Hematopoietic multipotent progenitor cell (in vitro differentiated cells): ENCODE results near the gene ADSS1. TPM values are rescaled to one million over a fixed set of nuclear protein-coding genes. Genes with fewer than 3 reads are reported as not detected.

Experiments
- DNase-seq, 3 donors: peaks; one replicate each; pipeline ENCODE4 v3.0.0-alpha.2; 2011 to 2015; ENCODE audit warnings: low read depth in 2 of 3, low spot score in 2 of 3
- small RNA-seq: library from RNA; depleted of rRNA; stranded (forward); fragments of <200 nt; gene quantifications from one replicate; pipeline ENCODE3, GENCODE V24; 2012
- total RNA-seq: library from RNA; depleted of rRNA; stranded (reverse); fragments of >200 nt; gene quantifications from one replicate; pipeline ENCODE4 v1.2.3, GENCODE V29; 2012

The ADSS1 gene
- total RNA-seq, 1 donor: 3.8 TPM

DNA sequence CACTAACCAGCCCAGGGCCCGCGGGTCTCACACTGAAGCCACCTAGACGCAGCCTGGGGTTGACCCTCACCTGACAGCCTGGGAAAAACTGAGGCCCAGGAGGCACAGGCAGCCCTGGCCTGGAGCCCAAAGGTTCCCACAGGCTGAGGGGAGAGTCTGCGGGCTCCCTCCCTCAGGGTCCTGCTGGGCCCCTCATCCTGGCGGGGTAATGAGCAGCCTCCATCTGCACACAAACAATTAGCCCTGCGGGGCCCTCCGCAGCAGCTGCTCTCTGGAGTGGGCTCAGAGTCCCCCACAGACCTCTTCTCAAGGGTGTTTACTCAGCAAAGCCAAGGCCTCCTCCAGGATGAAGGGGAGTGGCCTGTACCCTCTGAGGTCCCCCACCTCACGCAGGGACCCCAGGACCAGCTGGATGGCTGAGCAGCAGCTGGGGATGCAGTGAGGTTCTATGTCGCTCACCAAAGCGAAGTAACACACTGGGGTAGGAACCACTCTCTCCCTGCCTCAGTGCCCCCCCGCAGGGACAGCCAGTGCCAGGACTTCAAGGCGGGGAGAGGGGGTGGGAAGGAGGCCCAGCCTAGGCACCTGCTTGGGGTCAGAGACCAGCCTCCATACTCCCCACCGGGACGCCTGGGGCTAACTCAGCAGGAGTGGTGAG, 64.3 kb downstream of the ADSS1 start:
- DNase-seq: no peak

DNA sequence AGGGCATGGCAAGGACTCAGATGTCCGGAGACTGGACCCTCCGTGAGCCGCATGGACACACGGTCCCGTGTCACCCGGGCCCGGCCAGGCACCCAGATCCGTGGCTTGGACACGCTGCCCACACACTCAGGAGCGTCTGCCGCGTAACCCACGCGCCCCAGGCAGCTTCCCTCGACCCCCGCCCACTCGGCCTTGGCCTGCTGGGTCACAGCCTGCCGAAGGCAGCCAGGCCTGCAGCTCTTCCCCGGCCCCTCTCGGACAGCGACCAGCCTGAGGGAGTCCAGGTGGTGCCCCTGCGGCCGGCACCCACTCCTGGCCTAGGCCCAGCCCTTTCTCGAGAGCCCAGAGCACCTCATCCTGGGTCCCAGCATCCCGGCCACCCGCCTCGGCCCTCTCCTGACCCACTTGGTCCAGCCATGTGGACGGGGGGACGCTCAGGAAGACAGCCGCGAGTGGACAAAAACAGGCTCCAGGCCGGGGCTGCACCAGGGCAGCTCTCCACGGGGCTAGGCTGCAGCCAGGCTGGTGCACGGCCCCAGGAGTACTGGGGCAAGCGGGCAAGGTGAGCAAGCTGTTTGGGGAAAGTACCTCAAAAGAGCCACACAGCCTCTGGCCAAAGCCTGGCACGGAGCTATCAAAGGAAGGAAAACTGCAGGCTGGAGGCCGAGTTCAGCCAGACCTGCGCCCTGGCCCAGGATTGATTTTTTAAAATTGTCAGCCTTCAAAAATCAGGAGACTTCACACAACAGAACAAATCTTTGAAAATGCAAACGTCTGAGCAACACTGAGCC, 65.0 kb downstream of the ADSS1 start:
- DNase-seq: no peak

DNA sequence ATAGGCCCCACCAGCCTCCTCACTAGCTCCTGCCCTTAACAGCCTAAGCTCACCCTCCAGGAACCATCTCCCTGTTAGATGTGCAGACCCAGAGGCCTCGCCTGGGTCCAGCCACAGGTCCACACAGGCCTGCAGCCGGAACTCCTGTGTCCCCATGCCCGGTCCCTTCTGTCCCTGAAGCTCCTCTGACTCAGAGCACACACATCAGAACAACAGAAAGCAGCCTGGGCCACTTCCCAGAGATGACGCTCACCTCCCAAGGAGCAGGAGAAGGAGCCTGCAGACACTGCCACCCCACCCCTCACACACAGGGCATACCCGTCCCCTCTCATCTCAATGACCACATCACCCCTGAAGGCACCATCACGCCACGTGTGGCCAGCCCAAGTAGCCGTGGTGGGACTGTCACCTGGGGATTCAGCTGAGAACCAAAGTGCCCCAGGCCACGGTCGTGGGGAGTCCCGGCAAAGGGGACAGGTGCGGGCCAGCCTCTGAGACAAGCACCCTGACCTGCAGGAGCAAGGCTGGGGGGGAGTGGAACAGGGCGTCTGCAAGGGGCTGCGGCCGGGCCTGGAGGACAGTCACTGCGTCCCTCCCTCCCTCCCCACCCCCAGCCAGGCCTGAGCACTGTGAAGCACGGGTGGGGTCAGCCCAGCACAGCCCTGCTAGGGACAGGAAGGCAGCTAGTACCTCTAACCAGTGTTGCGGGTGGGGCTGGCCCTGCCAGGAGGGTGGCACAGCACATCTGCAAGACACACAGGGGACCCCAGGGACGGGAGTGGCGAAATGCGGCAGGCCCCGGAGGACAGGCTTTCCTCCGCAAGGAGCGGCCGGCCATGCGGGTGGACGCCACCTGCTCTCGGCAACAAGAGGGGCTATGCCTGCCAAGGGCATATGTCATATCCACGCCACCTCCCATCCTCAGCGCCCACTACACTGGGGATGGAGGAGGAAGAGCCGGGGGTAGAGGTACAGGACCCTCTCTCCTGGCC, 66.0 kb downstream of the ADSS1 start:
- DNase-seq: no peak

DNA sequence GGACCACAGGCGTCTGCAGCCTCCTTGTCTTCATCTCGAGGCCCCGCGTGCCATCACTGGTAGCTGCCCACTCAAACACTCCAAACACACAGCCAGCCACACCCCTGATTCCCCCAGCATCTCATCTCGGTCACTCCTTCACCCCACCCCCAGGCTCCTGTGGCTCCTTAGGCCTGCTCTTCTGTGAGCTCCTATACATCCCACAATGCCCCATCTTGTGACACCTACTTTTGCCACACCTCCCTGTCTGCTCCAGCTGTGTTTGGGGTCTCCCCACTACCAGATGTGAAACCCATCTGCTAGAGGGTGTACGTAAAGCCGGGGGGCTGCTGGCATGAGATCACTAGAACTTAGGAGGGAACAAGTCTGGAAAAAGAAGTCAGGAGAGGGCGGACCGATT, 67.4 kb downstream of the ADSS1 start:
- no peak for DNase-seq

- no peak for DNase-seq
Measured at GRCh38 chr14:104792101-104792884, 68.3 kb downstream of the ADSS1 start.

- no peak for DNase-seq
Measured at GRCh38 chr14:104792945-104793702, 69.1 kb downstream of the ADSS1 start.

DNA sequence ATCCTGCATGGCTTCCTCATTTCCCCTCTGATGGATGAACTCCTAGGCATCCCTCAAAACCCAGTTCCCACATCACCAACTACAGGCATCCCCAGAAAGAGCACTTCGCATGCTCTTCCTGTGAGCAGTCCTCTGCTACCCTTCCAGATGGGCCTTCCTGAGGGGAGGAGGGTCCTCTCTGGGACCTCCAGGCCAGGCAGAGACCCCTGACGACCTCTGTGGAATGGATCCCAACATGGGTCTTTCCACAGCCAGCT, 69.6 kb downstream of the ADSS1 start:
- DNase-seq: no peak

DNA sequence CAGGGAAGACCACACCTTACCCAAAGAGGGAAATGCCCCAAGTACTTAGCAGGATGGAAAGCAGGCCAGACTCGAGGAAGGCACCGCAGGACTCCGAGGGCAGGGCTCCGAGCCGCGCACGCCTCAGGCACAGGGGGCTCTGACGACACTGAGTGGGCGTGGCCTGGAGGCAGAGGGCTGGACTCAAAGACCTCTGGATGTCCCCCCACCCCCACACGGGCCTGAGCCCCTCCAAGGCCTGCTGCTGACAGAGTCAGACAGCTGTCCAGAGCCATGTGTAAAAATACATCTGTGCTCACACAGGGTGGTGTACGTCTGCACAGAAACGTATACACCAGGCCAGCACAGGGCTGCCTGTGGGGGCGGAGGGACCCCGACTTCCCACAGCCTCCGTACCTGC, 70.1 kb downstream of the ADSS1 start:
- DNase-seq: no peak

DNA sequence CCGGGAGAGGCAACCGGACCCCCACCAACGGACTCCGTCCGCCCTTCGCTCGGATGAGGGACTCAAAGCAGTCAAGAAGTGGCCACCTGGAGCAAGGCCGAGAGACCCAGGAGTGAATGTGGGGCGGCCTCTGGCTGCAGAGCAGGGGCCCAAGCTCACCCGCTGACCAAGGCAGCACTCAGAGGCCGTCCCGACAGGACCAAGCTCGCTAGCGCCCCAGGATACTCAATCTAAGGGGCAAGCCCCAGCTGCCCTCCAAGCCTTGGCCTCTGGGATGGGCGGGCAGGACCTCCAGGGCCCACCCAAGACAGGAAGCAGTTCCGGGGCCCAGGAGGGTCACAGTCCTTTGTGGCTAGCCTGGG, 70.6 kb downstream of the ADSS1 start:
- no peak for DNase-seq

DNA sequence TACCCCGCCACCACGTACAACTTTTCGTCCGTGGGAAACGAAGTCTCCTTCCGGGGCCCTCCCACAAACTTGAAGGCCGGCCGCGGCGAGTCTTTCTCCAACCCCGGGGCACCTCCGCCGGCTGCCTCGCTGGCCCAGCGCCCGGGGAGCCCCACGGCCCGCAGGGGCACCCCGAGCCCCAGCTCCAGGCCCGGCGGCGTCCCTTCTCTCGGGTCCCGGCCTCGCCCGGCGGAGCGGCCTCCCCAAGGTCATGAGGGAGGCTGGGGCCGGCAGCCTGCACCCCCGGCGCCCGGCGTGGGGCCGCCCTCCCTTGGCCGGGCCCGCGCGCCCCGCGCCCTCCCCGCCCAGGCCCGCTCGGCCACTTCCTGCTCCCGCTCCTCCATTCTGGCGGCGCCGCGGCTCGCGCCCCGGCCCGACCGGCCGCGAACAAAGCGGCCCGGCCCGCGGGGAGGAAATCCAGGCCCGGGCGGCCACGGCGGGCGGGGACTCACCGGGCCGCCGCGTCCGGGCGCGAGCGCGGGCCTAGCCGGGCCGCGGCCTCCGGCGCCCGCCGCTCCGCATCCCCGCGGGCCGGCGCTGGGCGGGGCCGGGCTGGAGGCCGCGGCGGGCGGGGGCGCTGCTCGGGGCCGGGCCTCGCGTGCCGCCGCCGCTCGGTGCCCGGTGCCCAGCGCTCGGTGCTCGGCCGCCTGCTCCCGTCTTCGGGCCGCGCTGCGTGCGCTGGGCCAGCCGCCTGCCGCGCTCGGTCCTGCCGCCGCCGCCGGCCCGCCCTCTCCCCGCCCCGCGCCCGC, 71.2 kb downstream of the ADSS1 start, which contains the start of gene AKT1:
AKT1 (minus strand) TSS at position 756 of the 788 bp plus-strand sequence. CDS start 3,105 bp downstream, outside the sequence.
- no peak for DNase-seq

DNA sequence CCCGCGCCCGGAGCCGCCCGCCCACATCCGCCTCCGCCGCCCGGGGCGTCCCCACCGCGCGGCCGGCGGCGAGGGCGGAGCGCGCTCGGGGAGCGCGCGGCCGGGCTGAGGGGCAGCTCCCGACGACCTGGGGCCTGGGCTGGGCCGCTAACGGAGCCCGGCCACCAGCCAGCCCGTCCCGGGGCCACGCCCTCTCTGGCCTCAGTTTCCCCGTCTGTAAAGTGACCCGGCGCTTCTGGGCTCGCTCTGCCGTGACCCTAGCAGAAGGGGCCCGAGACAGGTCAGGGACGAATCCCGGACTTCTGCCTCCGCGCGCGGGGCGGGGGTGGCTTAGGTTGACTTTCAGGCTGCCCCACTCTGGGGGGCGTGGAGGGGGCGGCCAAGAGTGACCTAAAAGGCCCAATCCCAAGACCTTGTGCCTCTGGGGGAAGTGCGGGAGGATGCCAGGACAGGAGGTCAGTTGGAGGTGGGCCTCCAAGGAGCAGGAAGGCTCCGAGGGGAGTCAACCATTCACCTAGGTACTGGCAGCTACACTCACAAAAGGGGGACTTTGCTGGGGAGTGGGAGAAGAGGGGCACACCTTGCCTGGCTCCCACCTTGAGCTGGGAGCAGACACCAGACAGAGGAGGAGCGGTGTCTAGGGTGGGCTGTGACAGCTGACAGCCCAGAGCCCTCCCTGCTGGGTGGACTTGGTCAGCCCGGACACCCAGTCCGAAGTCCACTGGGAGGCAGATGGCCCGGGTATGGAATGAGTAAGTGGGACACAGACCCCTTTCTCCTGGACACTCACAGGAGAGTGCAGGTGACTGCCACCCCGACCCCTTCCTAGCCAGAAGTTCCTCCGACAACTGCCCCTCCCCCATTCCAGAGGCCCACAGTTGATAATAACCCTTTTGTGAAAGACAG, 72.0 kb downstream of the ADSS1 start:
- DNase-seq: peak in 1 of 3 donors; percentile 42

GRCh38 chr14:104796687-104797081, 72.7 kb downstream of the ADSS1 start:
- DNase-seq: no peak

Small RNA genes lying within 50 kb of the gene (small RNA-seq; reads per million reads assigned to genes)
- not detected for gene MIR4710

Other genes starting within 250 kb of the ADSS1 start
- not detected for gene C14orf180, start 144.5 kb upstream of the ADSS1 start, total RNA-seq
- not detected for gene TMEM179, start 119.5 kb upstream of the ADSS1 start, total RNA-seq
- gene INF2, start 34.6 kb upstream of the ADSS1 start, total RNA-seq: 37.4 TPM
- 89.9 TPM for gene SIVA1, start 28.9 kb downstream of the ADSS1 start, total RNA-seq
- gene AKT1, start 71.5 kb downstream of the ADSS1 start, total RNA-seq: 130 TPM
- gene ZBTB42, start 76.9 kb downstream of the ADSS1 start, total RNA-seq: 11.8 TPM
- gene CEP170B, start 141.0 kb downstream of the ADSS1 start, total RNA-seq: 0.81 TPM
- 25.6 TPM for gene PLD4, start 200.7 kb downstream of the ADSS1 start, total RNA-seq